ENCODE measurements around the gene ENOX1. TPM values are rescaled to one million over a fixed set of nuclear protein-coding genes. Genes with fewer than 3 reads are reported as not detected.

ENOX1 gene
- total and polyA plus RNA-seq, 3 donors from 2014 or later, result 11.0 to 14.2 (median 11.5) TPM

DNA sequence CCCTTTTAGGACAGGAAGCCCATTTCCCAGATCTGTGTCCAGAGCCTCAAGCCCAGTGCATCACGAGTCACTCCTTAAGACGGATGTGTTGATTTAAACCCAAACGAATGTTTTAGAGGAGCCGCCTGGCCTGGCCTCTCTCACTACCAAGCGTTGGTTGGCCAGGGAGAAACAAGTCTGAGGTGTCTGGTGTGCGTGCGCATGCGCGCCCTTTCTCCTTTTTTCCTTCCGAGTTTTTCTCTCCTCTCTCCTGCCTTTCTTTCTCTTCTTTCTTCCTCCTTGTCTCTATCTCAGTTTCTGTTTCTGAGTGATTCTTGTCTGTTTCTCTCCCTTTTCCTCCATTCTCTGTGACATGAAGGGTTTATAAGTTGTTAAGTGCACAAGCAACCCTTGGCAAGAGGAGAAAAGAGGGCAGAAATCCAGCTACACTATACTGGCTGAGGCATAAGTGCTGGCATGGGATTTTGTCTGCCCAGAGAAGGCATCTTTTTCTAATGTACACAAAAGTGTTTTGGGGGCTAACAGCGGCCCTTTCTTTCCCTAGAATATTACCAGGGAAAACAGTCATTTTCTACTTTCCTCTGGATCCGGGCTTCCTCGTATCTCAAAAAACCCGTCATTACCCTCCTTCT lies 592.9 kb downstream of the ENOX1 start:
- intact Hi-C loops (cut with DNase I; ENCODE audit: low total_unique reads), result no loop called here
- Histone ChIP-seq H3K27me3 (no peaks in the 10 kb centered on the region), H3K4me1 (no peaks in the 10 kb centered on the region), H3K27ac (no peak overlapping the region), H3K9me3 (no peaks in the 10 kb centered on the region), H3K4me3 (no peak overlapping the region), H3K36me3 (ENCODE audit: low read depth, missing control alignments) (no peaks in the 10 kb centered on the region)
- TF ChIP-seq POLR2A (IDR thresholded peaks at IDR 0.05), result no peak
- TF ChIP-seq, protein P1, sequence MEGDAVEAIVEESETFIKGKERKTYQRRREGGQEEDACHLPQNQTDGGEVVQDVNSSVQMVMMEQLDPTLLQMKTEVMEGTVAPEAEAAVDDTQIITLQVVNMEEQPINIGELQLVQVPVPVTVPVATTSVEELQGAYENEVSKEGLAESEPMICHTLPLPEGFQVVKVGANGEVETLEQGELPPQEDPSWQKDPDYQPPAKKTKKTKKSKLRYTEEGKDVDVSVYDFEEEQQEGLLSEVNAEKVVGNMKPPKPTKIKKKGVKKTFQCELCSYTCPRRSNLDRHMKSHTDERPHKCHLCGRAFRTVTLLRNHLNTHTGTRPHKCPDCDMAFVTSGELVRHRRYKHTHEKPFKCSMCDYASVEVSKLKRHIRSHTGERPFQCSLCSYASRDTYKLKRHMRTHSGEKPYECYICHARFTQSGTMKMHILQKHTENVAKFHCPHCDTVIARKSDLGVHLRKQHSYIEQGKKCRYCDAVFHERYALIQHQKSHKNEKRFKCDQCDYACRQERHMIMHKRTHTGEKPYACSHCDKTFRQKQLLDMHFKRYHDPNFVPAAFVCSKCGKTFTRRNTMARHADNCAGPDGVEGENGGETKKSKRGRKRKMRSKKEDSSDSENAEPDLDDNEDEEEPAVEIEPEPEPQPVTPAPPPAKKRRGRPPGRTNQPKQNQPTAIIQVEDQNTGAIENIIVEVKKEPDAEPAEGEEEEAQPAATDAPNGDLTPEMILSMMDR (IDR thresholded peaks at IDR 0.05), result no peak
- WGBS, 2 donors, result 74% methylated on average over 14 of the region's 14 CpGs
- peak; percentile 24 for DNase-seq

DNA sequence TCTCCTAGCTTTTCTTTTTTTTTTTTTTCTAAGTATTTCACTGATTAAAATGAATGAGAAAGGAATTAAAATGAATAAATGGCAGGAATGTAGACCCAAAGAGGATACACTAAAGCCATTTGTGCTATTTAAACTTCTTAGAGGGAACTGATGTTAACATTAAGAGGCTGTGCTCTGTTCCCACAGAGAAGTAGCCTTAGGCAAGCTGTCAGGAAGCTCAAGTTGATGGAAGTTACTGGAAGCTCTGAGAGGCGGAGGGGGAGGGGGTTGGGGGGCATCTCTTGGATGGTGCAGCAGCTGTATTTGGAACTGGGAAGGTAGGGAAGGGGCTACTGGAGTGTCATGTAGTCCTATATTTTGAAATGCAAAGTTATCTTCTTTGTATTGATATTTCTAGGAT lies 595.2 kb downstream of the ENOX1 start:
- no peaks in the 10 kb centered on the region for H3K4me1 ChIP-seq
- intact Hi-C loops (cut with DNase I; ENCODE audit: low total_unique reads), result no loop called here
- H3K36me3 ChIP-seq (ENCODE audit: low read depth, missing control alignments), result no peaks in the 10 kb centered on the region
- DNase-seq, result no peak
- H3K9me3 ChIP-seq, result no peaks in the 10 kb centered on the region
- 96 to 100% methylated on average over 1 of the region's 1 CpG for WGBS, 2 donors
- H3K4me3 ChIP-seq, result no peak overlapping the region
- H3K27me3 ChIP-seq, result no peaks in the 10 kb centered on the region
- H3K27ac ChIP-seq, result no peak overlapping the region
- no peak for TF ChIP-seq POLR2A (IDR thresholded peaks at IDR 0.05)
- TF ChIP-seq, protein P1 (IDR thresholded peaks at IDR 0.05), result no peak

DNA sequence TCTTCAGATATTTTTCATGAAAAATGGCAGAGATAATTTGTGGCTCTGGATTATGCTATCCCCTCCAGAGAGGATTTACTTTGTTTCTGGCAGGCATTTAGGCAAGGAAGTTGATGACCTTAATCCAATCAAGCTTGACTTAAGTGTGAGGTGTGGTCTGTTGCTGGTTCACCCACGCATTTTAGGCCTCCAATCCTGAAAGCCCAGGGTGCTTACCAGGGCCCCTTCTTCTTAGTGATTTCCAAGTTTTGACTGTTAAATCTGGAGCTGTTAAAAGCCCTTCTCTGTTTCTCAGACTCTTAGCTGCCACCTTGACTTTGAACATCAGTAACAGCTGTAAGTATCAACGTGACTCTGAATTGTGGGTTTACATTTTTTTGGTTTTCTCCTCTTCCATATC lies 601.5 kb downstream of the ENOX1 start:
- Histone ChIP-seq H3K27me3 (no peaks in the 10 kb centered on the region), H3K9me3 (no peaks in the 10 kb centered on the region), H3K4me3 (no peak overlapping the region), H3K4me1 (no peaks in the 10 kb centered on the region), H3K36me3 (ENCODE audit: low read depth, missing control alignments) (no peaks in the 10 kb centered on the region), H3K27ac (no peak overlapping the region)
- DNase-seq, result no peak
- WGBS, 2 donors, result 91 to 93% methylated on average over 2 of the region's 2 CpGs
- intact Hi-C loops (cut with DNase I; ENCODE audit: low total_unique reads), result no loop called here
- TF ChIP-seq, protein P1 (IDR thresholded peaks at IDR 0.05), result no peak
- no peak for TF ChIP-seq POLR2A (IDR thresholded peaks at IDR 0.05)

DNA sequence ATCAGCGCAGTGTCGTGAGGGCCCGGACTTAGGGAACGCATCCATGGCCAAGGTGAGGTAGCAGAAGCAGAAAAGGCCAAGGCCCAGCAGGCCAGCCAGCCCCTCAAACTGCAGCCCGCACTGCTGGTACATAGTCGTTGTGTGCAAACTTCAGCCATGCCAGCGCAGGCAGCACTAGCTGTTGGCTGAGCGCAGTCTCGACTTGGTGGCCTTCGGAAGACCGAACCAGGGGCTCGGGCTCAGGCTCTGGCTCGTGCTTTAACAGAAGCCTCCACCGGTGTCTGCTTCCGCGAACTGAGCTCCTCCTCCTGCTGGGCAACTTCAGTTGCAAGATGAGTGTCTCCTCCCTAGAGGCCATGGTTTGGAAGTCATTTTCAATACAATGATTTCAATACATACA lies 605.9 kb downstream of the ENOX1 start:
- intact Hi-C loops (cut with DNase I; ENCODE audit: low total_unique reads), result no loop called here
- peak overlapping the region in 1 of 2 donors; percentile 8 for H3K4me3 ChIP-seq
- TF ChIP-seq POLR2A (IDR thresholded peaks at IDR 0.05), result no peak
- DNase-seq, result peak; percentile 26
- no peaks in the 10 kb centered on the region for H3K4me1 ChIP-seq
- H3K9me3 ChIP-seq, result no peaks in the 10 kb centered on the region
- 77 to 78% methylated on average over 16 of the region's 16 CpGs for WGBS, 2 donors
- no peaks in the 10 kb centered on the region for H3K27me3 ChIP-seq
- H3K27ac ChIP-seq, result no peak overlapping the region
- H3K36me3 ChIP-seq (ENCODE audit: low read depth, missing control alignments), result no peaks in the 10 kb centered on the region

DNA sequence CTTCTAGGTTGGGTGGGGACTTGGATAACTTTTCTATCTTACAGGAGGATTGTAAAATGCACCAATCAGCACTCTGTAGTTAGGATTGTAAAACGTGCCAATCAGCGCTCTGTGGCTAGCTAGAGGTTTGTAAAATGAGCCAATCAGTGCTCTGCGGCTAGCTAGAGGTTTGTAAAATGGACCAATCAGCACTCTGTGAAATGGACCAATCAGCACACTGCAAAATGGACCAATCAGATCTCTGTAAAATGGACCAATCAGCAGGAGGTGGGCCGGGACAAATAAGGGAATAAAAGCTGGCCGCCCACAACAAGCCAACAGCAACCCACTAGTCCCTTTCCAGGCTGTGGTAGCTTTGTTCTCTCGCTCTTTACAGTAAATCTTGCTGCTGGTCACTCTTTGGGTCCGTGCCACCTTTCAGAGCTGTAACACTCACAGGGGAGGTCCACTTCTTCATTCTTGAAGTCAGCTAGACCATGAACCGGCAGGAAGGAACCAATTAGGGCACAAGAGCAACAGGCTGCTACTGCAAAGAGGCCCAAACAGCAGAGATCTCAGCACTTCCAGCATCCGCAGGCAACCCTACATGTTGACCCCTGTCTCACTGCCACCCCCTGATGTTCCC lies 606.6 kb downstream of the ENOX1 start:
- Histone ChIP-seq H3K9me3 (no peaks in the 10 kb centered on the region), H3K27me3 (no peaks in the 10 kb centered on the region), H3K27ac (no peak overlapping the region), H3K4me3 (peak overlapping the region in 1 of 2 donors; percentile 8), H3K4me1 (no peaks in the 10 kb centered on the region), H3K36me3 (ENCODE audit: low read depth, missing control alignments) (no peaks in the 10 kb centered on the region)
- intact Hi-C loops (cut with DNase I; ENCODE audit: low total_unique reads), result no loop called here
- TF ChIP-seq POLR2A (IDR thresholded peaks at IDR 0.05), result no peak
- TF ChIP-seq, protein P1 (IDR thresholded peaks at IDR 0.05), result no peak
- DNase-seq, result peak; percentile 62
- WGBS, 2 donors, result 80% methylated on average over 7 to 9 of the region's 9 CpGs

Measured in testis (tissue), 3 donors.